Liver (tissue), 3 donors: ENCODE data around the gene C1GALT1.

Source experiments
- GABPA ChIP-seq, 2 donors: IDR thresholded peaks in 1 of 2; conservative IDR thresholded peaks in 1 of 2; 2 replicates each; pipeline ENCODE4 v1.6.1; 2016; ENCODE audit warnings: antibody characterized with exemption in 2 of 2, mild to moderate bottlenecking in 1 of 2, moderate library complexity in 1 of 2
- RAD21 ChIP-seq, 2 donors: IDR thresholded peaks; 2 replicates each; pipeline ENCODE4 v1.6.1; 2016; ENCODE audit warnings: antibody characterized with exemption in 2 of 2, mild to moderate bottlenecking in 2 of 2
- TF ChIP-seq, protein P1 (sequence below): fragments of 150-350 bp; IDR thresholded peaks from 2 replicates; pipeline ENCODE4 v1.5.1; 2017; ENCODE audit warnings: improper control_type of control experiment, low read depth, low read length; ENCODE audit not compliant: missing input control
- TF ChIP-seq, protein P2 (sequence below): IDR thresholded peaks from 2 replicates; pipeline ENCODE4 v1.6.1; 2016; ENCODE audit warnings: antibody characterized with exemption
- donor health status: healthy.
- donor health status: healthy.

DNA sequence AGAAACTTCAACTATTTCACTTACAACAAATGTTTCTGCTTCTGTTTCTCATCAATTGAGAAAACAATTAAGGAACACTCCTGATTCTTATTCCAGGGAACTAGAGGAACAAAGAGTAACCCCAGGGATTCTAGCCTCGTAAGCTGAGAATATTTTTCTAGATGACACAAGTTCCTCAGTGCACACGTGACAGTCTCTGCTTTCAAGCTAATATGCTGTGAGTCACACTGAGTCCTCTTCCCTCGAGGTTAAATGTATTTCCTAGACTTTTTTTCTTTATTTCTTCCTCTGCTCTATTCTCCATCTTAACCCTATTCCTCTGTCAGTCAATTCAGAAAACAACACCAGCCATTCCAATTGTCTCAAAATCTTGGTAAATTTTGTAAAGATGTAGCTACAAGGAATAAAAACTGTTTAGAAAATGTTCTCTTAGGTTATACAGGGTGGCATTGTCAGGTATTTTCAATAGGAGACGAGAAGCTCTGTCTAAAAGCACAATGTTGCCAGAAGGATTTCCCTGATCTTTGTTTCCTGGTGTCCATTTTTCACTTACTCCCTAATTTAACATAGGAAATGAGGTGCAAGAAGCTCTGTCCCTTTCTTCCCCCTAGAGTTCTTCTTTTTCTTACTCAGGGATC is 5.8 kb upstream of the C1GALT1 start:
- TF ChIP-seq, protein P1, sequence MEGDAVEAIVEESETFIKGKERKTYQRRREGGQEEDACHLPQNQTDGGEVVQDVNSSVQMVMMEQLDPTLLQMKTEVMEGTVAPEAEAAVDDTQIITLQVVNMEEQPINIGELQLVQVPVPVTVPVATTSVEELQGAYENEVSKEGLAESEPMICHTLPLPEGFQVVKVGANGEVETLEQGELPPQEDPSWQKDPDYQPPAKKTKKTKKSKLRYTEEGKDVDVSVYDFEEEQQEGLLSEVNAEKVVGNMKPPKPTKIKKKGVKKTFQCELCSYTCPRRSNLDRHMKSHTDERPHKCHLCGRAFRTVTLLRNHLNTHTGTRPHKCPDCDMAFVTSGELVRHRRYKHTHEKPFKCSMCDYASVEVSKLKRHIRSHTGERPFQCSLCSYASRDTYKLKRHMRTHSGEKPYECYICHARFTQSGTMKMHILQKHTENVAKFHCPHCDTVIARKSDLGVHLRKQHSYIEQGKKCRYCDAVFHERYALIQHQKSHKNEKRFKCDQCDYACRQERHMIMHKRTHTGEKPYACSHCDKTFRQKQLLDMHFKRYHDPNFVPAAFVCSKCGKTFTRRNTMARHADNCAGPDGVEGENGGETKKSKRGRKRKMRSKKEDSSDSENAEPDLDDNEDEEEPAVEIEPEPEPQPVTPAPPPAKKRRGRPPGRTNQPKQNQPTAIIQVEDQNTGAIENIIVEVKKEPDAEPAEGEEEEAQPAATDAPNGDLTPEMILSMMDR = no peak
- TF ChIP-seq, protein P2, sequence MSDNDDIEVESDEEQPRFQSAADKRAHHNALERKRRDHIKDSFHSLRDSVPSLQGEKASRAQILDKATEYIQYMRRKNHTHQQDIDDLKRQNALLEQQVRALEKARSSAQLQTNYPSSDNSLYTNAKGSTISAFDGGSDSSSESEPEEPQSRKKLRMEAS = no peak
- TF ChIP-seq GABPA (IDR thresholded peaks at IDR 0.05 in 1 of 2, conservative IDR thresholded peaks at IDR 0.05 in 1 of 2) (no peak), RAD21 (IDR thresholded peaks at IDR 0.05) (no peak)
